HEK293 (cell line): Measurements from ENCODE around the gene ARHGAP28.

Experiments
- GLIS1 ChIP-seq: fragments of 450-650 bp; formaldehyde crosslinking; IDR thresholded peaks from 2 replicates; pipeline ENCODE4 v1.5.1; 2016; ENCODE audit warnings: missing biosample characterization, missing genetic modification characterization
- IKZF3 ChIP-seq: fragments of 450-650 bp; IDR thresholded peaks from 2 replicates; pipeline ENCODE4 v1.5.0; 2018; ENCODE audit warnings: missing biosample characterization, mild to moderate bottlenecking, missing genetic modification characterization, moderate library complexity
- INSM2 ChIP-seq: fragments of 450-650 bp; formaldehyde crosslinking; IDR thresholded peaks from 2 replicates; pipeline ENCODE4 v1.5.1; 2016; ENCODE audit warnings: missing biosample characterization, missing genetic modification characterization
- OVOL3 ChIP-seq: fragments of 450-650 bp; formaldehyde crosslinking; IDR thresholded peaks from 2 replicates; pipeline ENCODE4 v1.5.1; 2016; ENCODE audit warnings: missing biosample characterization, missing genetic modification characterization
- SP2 ChIP-seq: fragments of 450-650 bp; formaldehyde crosslinking; IDR thresholded peaks from 2 replicates; pipeline ENCODE4 v1.5.1; 2016; ENCODE audit warnings: missing biosample characterization, missing genetic modification characterization
- ZBTB1 ChIP-seq: fragments of 450-650 bp; formaldehyde crosslinking; IDR thresholded peaks from 2 replicates; pipeline ENCODE4 v1.5.1; 2016; ENCODE audit warnings: missing biosample characterization, missing genetic modification characterization
- ZBTB21 ChIP-seq: fragments of 450-650 bp; formaldehyde crosslinking; IDR thresholded peaks from 2 replicates; pipeline ENCODE4 v1.5.1; 2017; ENCODE audit warnings: missing biosample characterization, missing genetic modification characterization
- ZNF10 ChIP-seq: fragments of 450-650 bp; formaldehyde crosslinking; IDR thresholded peaks from 2 replicates; pipeline ENCODE4 v1.5.1; 2017; ENCODE audit warnings: missing biosample characterization, missing genetic modification characterization
- ZNF112 ChIP-seq: fragments of 450-650 bp; formaldehyde crosslinking; IDR thresholded peaks from 2 replicates; pipeline ENCODE4 v1.5.0; 2017; ENCODE audit warnings: missing biosample characterization, missing genetic modification characterization
- ZNF169 ChIP-seq: fragments of 450-650 bp; formaldehyde crosslinking; IDR thresholded peaks from 2 replicates; pipeline ENCODE4 v1.5.1; 2016; ENCODE audit warnings: missing biosample characterization, missing genetic modification characterization
- ZNF184 ChIP-seq: fragments of 450-650 bp; IDR thresholded peaks from 2 replicates; pipeline ENCODE4 v1.5.1; 2018; ENCODE audit warnings: missing biosample characterization, mild to moderate bottlenecking, missing genetic modification characterization
- ZNF223 ChIP-seq: fragments of 450-650 bp; formaldehyde crosslinking; IDR thresholded peaks from 2 replicates; pipeline ENCODE4 v1.5.1; 2016; ENCODE audit warnings: missing biosample characterization, missing genetic modification characterization
- ZNF292 ChIP-seq: fragments of 450-650 bp; formaldehyde crosslinking; IDR thresholded peaks from 2 replicates; pipeline ENCODE4 v1.5.1; 2016; ENCODE audit warnings: low read depth, missing biosample characterization, missing genetic modification characterization, borderline replicate concordance
- ZNF391 ChIP-seq: fragments of 450-650 bp; formaldehyde crosslinking; IDR thresholded peaks from 2 replicates; pipeline ENCODE4 v1.5.1; 2016; ENCODE audit warnings: low read depth, missing biosample characterization, missing genetic modification characterization, borderline replicate concordance
- ZNF501 ChIP-seq: fragments of 450-650 bp; formaldehyde crosslinking; IDR thresholded peaks from 2 replicates; pipeline ENCODE4 v1.5.1; 2016; ENCODE audit warnings: missing biosample characterization, missing genetic modification characterization
- ZNF521 ChIP-seq: fragments of 450-650 bp; formaldehyde crosslinking; IDR thresholded peaks from 2 replicates; pipeline ENCODE4 v1.5.1; 2017; ENCODE audit warnings: missing biosample characterization, mild to moderate bottlenecking, missing genetic modification characterization
- ZNF626 ChIP-seq: fragments of 450-650 bp; sonication (Bioruptor Pico); formaldehyde crosslinking; IDR thresholded peaks from 2 replicates; pipeline ENCODE4 v1.5.1; 2018; ENCODE audit warnings: missing biosample characterization, missing genetic modification characterization, inconsistent platforms
- ZNF654 ChIP-seq: fragments of 450-650 bp; formaldehyde crosslinking; IDR thresholded peaks from 2 replicates; pipeline ENCODE4 v1.5.1; 2016; ENCODE audit warnings: low read depth, missing biosample characterization, missing genetic modification characterization
- ZNF692 ChIP-seq: fragments of 450-650 bp; formaldehyde crosslinking; IDR thresholded peaks from 2 replicates; pipeline ENCODE4 v1.5.1; 2016; ENCODE audit warnings: missing biosample characterization, missing genetic modification characterization
- ZNF777 ChIP-seq: fragments of 450-650 bp; formaldehyde crosslinking; IDR thresholded peaks from 2 replicates; pipeline ENCODE4 v1.5.1; 2017; ENCODE audit warnings: missing biosample characterization, missing genetic modification characterization, borderline replicate concordance
- ZNF843 ChIP-seq: fragments of 450-650 bp; formaldehyde crosslinking; IDR thresholded peaks from 2 replicates; pipeline ENCODE4 v1.5.1; 2016; ENCODE audit warnings: missing biosample characterization, missing genetic modification characterization
- ZSCAN16 ChIP-seq: fragments of 450-650 bp; formaldehyde crosslinking; IDR thresholded peaks from 2 replicates; pipeline ENCODE4 v1.5.1; 2016; ENCODE audit warnings: missing biosample characterization, missing genetic modification characterization
- TF ChIP-seq, protein P1 (sequence below): fragments of 450-650 bp; formaldehyde crosslinking; conservative IDR thresholded peaks from 2 replicates; pipeline ENCODE4 v1.5.1; 2016; ENCODE audit warnings: low read depth, missing biosample characterization, missing genetic modification characterization
- TF ChIP-seq, protein P2 (sequence below): fragments of 450-650 bp; formaldehyde crosslinking; IDR thresholded peaks from 2 replicates; pipeline ENCODE4 v1.5.1; 2016; ENCODE audit warnings: missing biosample characterization, missing genetic modification characterization, low read depth

Gene ARHGAP28

GRCh38 chr18:6731222-6731596 is 1.7 kb downstream of the ARHGAP28 start (continued):
- no peak for TF ChIP-seq ZNF10 (tag by site-specific recombination)
- TF ChIP-seq ZNF292 (tag by site-specific recombination): no peak
- TF ChIP-seq, protein P1, sequence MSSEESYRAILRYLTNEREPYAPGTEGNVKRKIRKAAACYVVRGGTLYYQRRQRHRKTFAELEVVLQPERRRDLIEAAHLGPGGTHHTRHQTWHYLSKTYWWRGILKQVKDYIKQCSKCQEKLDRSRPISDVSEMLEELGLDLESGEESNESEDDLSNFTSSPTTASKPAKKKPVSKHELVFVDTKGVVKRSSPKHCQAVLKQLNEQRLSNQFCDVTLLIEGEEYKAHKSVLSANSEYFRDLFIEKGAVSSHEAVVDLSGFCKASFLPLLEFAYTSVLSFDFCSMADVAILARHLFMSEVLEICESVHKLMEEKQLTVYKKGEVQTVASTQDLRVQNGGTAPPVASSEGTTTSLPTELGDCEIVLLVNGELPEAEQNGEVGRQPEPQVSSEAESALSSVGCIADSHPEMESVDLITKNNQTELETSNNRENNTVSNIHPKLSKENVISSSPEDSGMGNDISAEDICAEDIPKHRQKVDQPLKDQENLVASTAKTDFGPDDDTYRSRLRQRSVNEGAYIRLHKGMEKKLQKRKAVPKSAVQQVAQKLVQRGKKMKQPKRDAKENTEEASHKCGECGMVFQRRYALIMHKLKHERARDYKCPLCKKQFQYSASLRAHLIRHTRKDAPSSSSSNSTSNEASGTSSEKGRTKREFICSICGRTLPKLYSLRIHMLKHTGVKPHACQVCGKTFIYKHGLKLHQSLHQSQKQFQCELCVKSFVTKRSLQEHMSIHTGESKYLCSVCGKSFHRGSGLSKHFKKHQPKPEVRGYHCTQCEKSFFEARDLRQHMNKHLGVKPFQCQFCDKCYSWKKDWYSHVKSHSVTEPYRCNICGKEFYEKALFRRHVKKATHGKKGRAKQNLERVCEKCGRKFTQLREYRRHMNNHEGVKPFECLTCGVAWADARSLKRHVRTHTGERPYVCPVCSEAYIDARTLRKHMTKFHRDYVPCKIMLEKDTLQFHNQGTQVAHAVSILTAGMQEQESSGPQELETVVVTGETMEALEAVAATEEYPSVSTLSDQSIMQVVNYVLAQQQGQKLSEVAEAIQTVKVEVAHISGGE (tag by site-specific recombination): no peak
- TF ChIP-seq ZNF391 (tag by site-specific recombination): no peak
- no peak for TF ChIP-seq SP2
- TF ChIP-seq ZSCAN16: no peak
- TF ChIP-seq IKZF3 (tag by site-specific recombination): peak; percentile 72
- peak; percentile 62 for TF ChIP-seq ZNF692 (tag by site-specific recombination)
- no peak for TF ChIP-seq ZNF184 (tag by site-specific recombination)
- TF ChIP-seq, protein P2, sequence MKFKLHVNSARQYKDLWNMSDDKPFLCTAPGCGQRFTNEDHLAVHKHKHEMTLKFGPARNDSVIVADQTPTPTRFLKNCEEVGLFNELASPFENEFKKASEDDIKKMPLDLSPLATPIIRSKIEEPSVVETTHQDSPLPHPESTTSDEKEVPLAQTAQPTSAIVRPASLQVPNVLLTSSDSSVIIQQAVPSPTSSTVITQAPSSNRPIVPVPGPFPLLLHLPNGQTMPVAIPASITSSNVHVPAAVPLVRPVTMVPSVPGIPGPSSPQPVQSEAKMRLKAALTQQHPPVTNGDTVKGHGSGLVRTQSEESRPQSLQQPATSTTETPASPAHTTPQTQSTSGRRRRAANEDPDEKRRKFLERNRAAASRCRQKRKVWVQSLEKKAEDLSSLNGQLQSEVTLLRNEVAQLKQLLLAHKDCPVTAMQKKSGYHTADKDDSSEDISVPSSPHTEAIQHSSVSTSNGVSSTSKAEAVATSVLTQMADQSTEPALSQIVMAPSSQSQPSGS (tag by site-specific recombination): no peak
- peak; percentile 80 for TF ChIP-seq ZNF843 (tag by site-specific recombination)
- TF ChIP-seq ZNF223 (tag by site-specific recombination): no peak
- no peak for TF ChIP-seq ZNF169 (tag by site-specific recombination)
- TF ChIP-seq ZNF112 (tag by site-specific recombination): no peak
- TF ChIP-seq ZNF521 (tag by site-specific recombination): no peak
- TF ChIP-seq ZBTB21: no peak
- TF ChIP-seq INSM2 (tag by site-specific recombination): peak; percentile 60; the same call in 1 of the 2 replicates
- TF ChIP-seq GLIS1 (tag by site-specific recombination): peak; percentile 85
- 0 out of 2 replicates have a peak, but pooled peaks have one; percentile 44 for TF ChIP-seq OVOL3
- TF ChIP-seq ZNF626: no peak
- TF ChIP-seq ZBTB1: no peak
- 0 out of 2 replicates have a peak, but pooled peaks have one; percentile 17 for TF ChIP-seq ZNF501 (tag by site-specific recombination)
- no peak for TF ChIP-seq ZNF654 (tag by site-specific recombination)
- no peak for TF ChIP-seq ZNF777 (tag by site-specific recombination)
